ENCODE data around the gene PLXNA1. TPM values are rescaled to one million over a fixed set of nuclear protein-coding genes. Genes with fewer than 3 reads are reported as not detected.

The PLXNA1 gene
- total and polyA plus RNA-seq, 9 of the 15 experiments (the other 6 are each of a cell fraction or from before 2014, with no cell fraction given), result 0.23 to 59.9 (median 16.8) TPM

GRCh38 chr3:126979046-126979628 lies 3.8 kb upstream of the PLXNA1 start:
- peak overlapping the region; percentile 28; the same call in 1 of the 2 replicates for H2AFZ ChIP-seq (ENCODE audit: low read depth, low read length)
- no peak overlapping the region for H3K27ac ChIP-seq (ENCODE audit: extremely low read depth, low read depth, low read length)
- H3K9ac ChIP-seq (ENCODE audit: insufficient read depth in 1 of 2, low read depth in 2 of 2, low read length in 2 of 2), result peak overlapping the region in 1 of 2 experiments; percentile 32; a peak in 1 of 4 replicates
- in situ Hi-C loops (cut with MboI), result loop anchor here (5.0 kb wide), 1 partner anchor 227 kb away; no protein-coding TSS in a partner anchor
- no TSS peak for BruUV-seq (replicated peaks)
- H3K9me3 ChIP-seq (replicated peaks; ENCODE audit: control insufficient read depth, insufficient read depth, low read depth, low read length), result peaks cover 5% of the 10 kb centered on the region; the same call in 1 of the 2 replicates
- H3K27me3 ChIP-seq (ENCODE audit: control insufficient read depth in 2 of 2, insufficient read depth in 2 of 2, low read length in 2 of 2), result no peaks in the 10 kb centered on the region
- H3K4me3 ChIP-seq, result no peak overlapping the region
- no peak overlapping the region for H3K4me2 ChIP-seq (ENCODE audit: insufficient read depth, low read length)
- intact Hi-C loops (cut with micrococcal nuclease), result no loop called here
- H3K4me1 ChIP-seq (replicated peaks in 1 of 2; ENCODE audit: control insufficient read depth in 2 of 2, insufficient read depth in 2 of 2, low read length in 2 of 2), result peaks cover 6 to 25% of the 10 kb centered on the region in 2 experiments; a peak in 4 of 5 replicates
- ChIA-PET CTCF (ENCODE audit: low intra/inter-chr PET ratio) (no interaction called here), POLR2A (interaction anchor here (0.6 to 0.7 kb wide), 3 partner anchors 18 to 93 kb away, joined by 3 read pairs; no protein-coding TSS in a partner anchor)
- WGBS (ENCODE audit: insufficient coverage, low coverage, missing lambda C conversion rate), result 30% methylated on average over 5 of the region's 5 CpGs
- no peak for ATAC-seq
- no peaks in the 10 kb centered on the region for H3K36me3 ChIP-seq (ENCODE audit: control insufficient read depth, insufficient read depth, low read length)
- DNase-seq (ENCODE audit: extremely low read depth in 1 of 4, low spot score in 3 of 4), result peak in 2 of 4 experiments; percentile 16 to 20
- no peaks in the 10 kb centered on the region for H3K9me1 ChIP-seq (ENCODE audit: control insufficient read depth, insufficient read depth, low read length)
- 0 out of 2 replicates have a peak, but pooled peaks cover 1% of the 10 kb centered on the region for H4K20me1 ChIP-seq (replicated peaks; ENCODE audit: control insufficient read depth, insufficient read depth, low read length)
- H3K79me2 ChIP-seq (ENCODE audit: control insufficient read depth, insufficient read depth, low read length), result peaks cover 9% of the 10 kb centered on the region
- peak; percentile 54 for FAIRE-seq
- TF ChIP-seq ATF6 (CRISPR knock-in tag; IDR thresholded peaks at IDR 0.05) (no peak), ZNF280A (IDR thresholded peaks at IDR 0.05; ENCODE audit: low read depth, partially characterized antibody) (peak; percentile 40), MBD2 (IDR thresholded peaks at IDR 0.05; ENCODE audit: borderline replicate concordance, low read depth) (no peak), TEAD2 (tag; IDR thresholded peaks at IDR 0.05) (no peak), SUPT5H (IDR thresholded peaks at IDR 0.05) (no peak), ZNF764 (CRISPR knock-in tag; IDR thresholded peaks at IDR 0.05; ENCODE audit: low read depth) (no peak), AFF4 (CRISPR knock-in tag; IDR thresholded peaks at IDR 0.05) (no peak), NFYB (IDR thresholded peaks at IDR 0.05; ENCODE audit: extremely low read depth, insufficient read length) (no peak), ZC3H4 (CRISPR knock-in tag; IDR thresholded peaks at IDR 0.05; ENCODE audit: borderline replicate concordance) (no peak), PTBP1 (IDR thresholded peaks at IDR 0.05; ENCODE audit: low read depth, low read length) (no peak), TAF7 (tag; IDR thresholded peaks at IDR 0.05) (no peak), PTRF (tag; IDR thresholded peaks at IDR 0.05) (no peak), FOXM1 (IDR thresholded peaks at IDR 0.05; ENCODE audit: low read depth) (no peak), FOXM1 (CRISPR knock-in tag; IDR thresholded peaks at IDR 0.05; ENCODE audit: low read depth) (no peak), JUND (IDR thresholded peaks at IDR 0.05; ENCODE audit: borderline replicate concordance, low read depth, low read length) (0 out of 2 replicates have a peak, but pooled peaks have one; percentile 3), JUND (tag; IDR thresholded peaks at IDR 0.05; ENCODE audit: borderline replicate concordance, low read depth, low read length) (no peak)

Measured in K562 (cell line).